Effector memory CD4-positive, alpha-beta T cell (primary cell): ENCODE data around the gene ARHGEF7.

Experiments
- DNase-seq, 3 donors: peaks; one replicate each; pipeline ENCODE4 v3.0.0-alpha.2; 2020
- H3K27ac ChIP-seq: 2 replicates; pipeline ENCODE4 v1.7.0; 2013; ENCODE audit warnings: mild to moderate bottlenecking, low read length, moderate library complexity; ENCODE audit not compliant: insufficient read depth, poor library complexity, severe bottlenecking
- H3K27me3 ChIP-seq: replicated peaks from 2 replicates; pipeline ENCODE4 v1.7.0; 2013; ENCODE audit warnings: mild to moderate bottlenecking, low read length; ENCODE audit not compliant: insufficient read depth, control insufficient read depth, poor library complexity, severe bottlenecking
- H3K36me3 ChIP-seq: 2 replicates; pipeline ENCODE4 v1.7.0; 2013; ENCODE audit warnings: mild to moderate bottlenecking, low read length, moderate library complexity; ENCODE audit not compliant: control insufficient read depth, insufficient read depth
- H3K4me1 ChIP-seq: 2 replicates; pipeline ENCODE4 v1.7.0; 2013; ENCODE audit warnings: low read length, mild to moderate bottlenecking; ENCODE audit not compliant: control insufficient read depth, insufficient read depth, poor library complexity, severe bottlenecking
- H3K4me3 ChIP-seq: 2 replicates; pipeline ENCODE4 v1.7.0; 2013; ENCODE audit warnings: low read length, low read depth, mild to moderate bottlenecking; ENCODE audit not compliant: insufficient read depth, poor library complexity, severe bottlenecking
- H3K9me3 ChIP-seq: 2 replicates; pipeline ENCODE4 v1.7.0; 2013; ENCODE audit warnings: mild to moderate bottlenecking, low read length, moderate library complexity; ENCODE audit not compliant: control insufficient read depth

The ARHGEF7 gene

DNA sequence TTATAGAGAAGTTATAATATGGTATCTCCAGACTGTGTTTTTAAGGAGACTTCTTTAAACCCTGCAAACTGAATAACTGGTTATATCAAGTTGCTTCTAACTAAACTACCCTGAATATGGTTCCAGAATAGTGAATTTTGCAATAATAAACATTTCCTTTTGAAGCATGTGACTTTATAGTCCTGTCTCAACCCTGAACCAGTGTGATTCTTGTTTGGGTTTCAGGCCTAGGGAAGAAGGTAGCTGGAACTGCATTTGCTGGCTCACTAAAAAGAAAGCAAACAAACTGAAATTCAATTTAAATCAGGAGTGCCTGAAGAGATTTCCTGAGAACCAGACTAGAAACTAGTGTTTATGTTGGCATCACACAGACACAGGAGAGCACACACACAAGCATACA is 4.9 kb downstream of the ARHGEF7 start:
- H3K27me3 ChIP-seq = peaks cover 6% of the 10 kb centered on the region
- no peak for DNase-seq

DNA sequence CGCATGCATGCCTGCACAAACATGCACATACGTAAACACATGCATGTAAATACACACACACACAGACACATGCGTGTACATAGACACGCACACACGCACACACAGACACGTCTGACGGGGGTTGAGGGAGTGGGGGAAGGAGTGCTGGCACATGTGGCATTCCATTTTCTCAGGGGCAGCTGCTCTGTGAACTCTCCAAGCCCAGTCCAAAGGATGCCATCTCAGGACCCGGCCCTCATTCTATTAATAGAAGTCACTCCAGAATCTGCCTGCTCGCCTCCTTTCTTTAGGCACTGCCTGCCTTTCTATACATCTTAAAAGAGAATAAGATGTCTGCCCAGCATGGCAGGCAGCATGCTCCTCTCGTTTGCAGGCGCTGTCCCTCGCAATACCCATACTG is 5.3 kb downstream of the ARHGEF7 start:
- no peak for DNase-seq
- Histone ChIP-seq H3K9me3 (no peaks in the 10 kb centered on the region), H3K27me3 (peaks cover 6% of the 10 kb centered on the region), H3K27ac (no peak overlapping the region), H3K36me3 (no peaks in the 10 kb centered on the region), H3K4me3 (no peak overlapping the region), H3K4me1 (no peaks in the 10 kb centered on the region)

More for the DNA sequence above, 4.9 kb downstream of the ARHGEF7 start:
- H3K4me3 ChIP-seq = no peak overlapping the region
- H3K4me1 ChIP-seq = no peaks in the 10 kb centered on the region
- no peaks in the 10 kb centered on the region for H3K9me3 ChIP-seq
- H3K27ac ChIP-seq = no peak overlapping the region
- no peaks in the 10 kb centered on the region for H3K36me3 ChIP-seq

DNA sequence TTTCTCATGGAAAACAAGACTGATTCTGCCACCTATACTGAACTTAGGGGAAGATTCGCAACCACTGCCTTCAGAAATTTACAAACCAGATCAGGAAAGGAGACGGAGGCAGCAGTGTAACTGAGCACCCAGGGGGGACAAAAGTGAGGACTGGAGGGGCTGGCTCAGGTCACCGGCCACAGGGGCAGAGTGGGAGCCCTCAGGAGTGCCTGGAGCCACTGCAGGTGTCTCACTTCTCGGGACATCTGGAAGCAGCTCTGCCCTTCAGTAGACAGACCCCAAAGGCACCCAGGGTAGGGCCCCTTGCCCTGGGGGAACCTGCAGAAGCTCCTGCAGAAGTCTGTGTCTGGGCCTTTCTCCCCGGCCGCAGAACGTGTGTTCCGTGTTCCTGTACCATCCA is 5.8 kb downstream of the ARHGEF7 start:
- Histone ChIP-seq H3K36me3 (no peaks in the 10 kb centered on the region), H3K4me1 (no peaks in the 10 kb centered on the region), H3K9me3 (no peaks in the 10 kb centered on the region), H3K4me3 (no peak overlapping the region), H3K27ac (no peak overlapping the region), H3K27me3 (peaks cover 5% of the 10 kb centered on the region)
- no peak for DNase-seq

DNA sequence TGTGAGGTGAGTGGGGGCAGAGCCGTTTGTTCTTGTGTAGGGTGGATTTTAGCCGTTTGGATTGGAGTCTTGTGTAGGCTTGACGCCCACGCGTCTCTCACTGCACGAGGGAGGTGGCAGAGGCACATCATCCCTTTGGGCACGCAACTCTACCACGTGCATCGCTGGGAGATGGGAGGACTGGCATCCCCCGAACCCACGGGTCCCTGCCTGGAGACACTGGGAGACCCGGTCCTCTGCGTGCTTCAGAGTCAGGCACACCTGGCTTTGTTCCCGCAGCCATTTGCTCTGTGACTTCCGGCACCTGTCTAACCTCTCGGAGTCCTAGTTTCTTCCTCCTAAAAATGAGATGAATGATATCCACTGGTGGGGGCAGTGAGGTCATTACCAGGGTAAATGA is 6.4 kb downstream of the ARHGEF7 start:
- no peak for DNase-seq
- Histone ChIP-seq H3K36me3 (no peaks in the 10 kb centered on the region), H3K4me3 (no peak overlapping the region), H3K27ac (no peak overlapping the region), H3K9me3 (no peaks in the 10 kb centered on the region), H3K4me1 (no peaks in the 10 kb centered on the region), H3K27me3 (no peaks in the 10 kb centered on the region)

DNA sequence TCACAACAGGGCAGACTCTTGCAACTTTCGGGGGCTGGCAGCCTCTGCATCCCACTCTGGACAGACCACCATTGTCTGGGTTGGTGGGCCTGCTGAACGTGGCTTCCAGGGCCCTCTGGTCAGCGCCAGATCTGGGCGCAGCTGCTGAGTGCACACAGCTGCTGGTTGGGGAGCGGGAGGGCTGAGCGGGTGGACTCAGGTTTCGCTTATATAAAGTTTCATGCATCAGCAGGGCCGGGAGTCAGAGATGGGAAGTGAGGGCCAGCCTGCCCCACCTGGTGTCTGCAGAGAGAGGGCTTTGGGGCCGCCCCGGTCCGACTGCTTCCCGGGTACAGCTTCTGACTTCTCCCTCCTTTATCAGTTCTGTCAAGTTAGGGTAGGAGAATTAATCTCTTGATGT is 6.9 kb downstream of the ARHGEF7 start:
- Histone ChIP-seq H3K27ac (no peak overlapping the region), H3K27me3 (no peaks in the 10 kb centered on the region), H3K36me3 (no peaks in the 10 kb centered on the region), H3K4me1 (no peaks in the 10 kb centered on the region), H3K9me3 (no peaks in the 10 kb centered on the region), H3K4me3 (no peak overlapping the region)
- DNase-seq = no peak

DNA sequence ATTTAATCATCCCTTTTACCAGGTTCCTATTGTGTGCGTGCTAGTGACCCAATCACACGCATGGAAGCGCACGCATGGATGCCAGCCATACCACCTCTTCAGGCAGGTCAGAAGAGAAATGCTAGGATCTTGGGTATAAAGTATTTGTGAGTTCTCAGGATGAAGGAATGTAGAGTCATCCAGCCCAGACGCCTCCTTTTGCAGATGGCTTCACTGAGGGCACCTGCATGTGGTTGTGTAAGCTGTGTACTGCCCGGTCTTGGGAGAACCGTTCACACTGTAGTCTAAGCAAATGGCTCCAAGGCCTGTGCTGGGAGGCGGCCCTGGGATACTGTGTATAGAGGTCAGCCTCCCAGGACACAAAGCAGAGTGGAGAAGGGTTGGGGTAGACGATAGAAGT is 7.5 kb downstream of the ARHGEF7 start:
- no peak overlapping the region for H3K27ac ChIP-seq

DNA sequence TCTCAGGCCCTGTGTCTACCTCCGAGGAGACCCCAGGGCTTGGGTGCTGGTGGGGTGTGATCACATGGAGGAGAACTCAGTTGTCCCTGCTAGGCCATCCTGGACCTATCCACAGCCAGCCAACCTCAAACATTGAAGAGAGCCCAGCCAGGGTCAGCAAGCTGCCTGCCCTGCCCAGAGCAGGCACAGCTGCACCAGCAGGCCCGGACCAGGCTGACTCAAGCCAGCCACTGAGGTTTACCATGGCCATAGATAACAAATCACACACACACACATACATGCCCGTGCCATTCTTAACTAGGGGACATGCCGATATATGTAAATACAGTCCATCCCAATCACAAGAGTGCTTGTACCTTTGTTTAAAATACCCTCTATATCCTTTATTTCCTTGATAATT is 8.1 kb downstream of the ARHGEF7 start:
- Histone ChIP-seq H3K36me3 (no peaks in the 10 kb centered on the region), H3K27me3 (no peaks in the 10 kb centered on the region), H3K4me1 (no peaks in the 10 kb centered on the region), H3K27ac (no peak overlapping the region), H3K4me3 (no peak overlapping the region), H3K9me3 (no peaks in the 10 kb centered on the region)
- no peak for DNase-seq

More for the DNA sequence above, 7.5 kb downstream of the ARHGEF7 start:
- no peaks in the 10 kb centered on the region for H3K4me1 ChIP-seq
- H3K4me3 ChIP-seq = no peak overlapping the region
- no peaks in the 10 kb centered on the region for H3K27me3 ChIP-seq
- DNase-seq = no peak
- no peaks in the 10 kb centered on the region for H3K36me3 ChIP-seq
- no peaks in the 10 kb centered on the region for H3K9me3 ChIP-seq

DNA sequence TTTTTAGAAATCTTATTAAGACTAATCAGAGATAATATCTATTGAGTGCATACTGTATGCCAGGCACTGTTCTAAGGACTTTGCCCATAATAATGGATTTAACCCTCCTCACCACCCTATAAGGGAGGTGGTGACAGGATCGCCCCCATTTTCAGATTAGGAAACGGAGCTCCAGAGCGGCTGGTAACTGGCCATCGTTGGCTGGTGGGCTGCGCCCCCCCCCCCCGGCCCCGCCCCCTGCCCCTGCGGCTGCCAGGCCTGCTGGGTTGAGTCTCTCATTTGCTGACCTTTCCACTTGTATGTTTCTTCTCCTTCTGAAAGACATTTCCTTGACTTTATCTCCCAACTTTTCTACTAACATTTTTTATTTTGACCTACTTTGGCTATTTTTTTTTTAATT is 8.5 kb downstream of the ARHGEF7 start:
- H3K36me3 ChIP-seq = no peaks in the 10 kb centered on the region
- no peak overlapping the region for H3K4me3 ChIP-seq
- no peaks in the 10 kb centered on the region for H3K4me1 ChIP-seq
- DNase-seq = no peak
- no peaks in the 10 kb centered on the region for H3K9me3 ChIP-seq
- no peaks in the 10 kb centered on the region for H3K27me3 ChIP-seq
- H3K27ac ChIP-seq = no peak overlapping the region

DNA sequence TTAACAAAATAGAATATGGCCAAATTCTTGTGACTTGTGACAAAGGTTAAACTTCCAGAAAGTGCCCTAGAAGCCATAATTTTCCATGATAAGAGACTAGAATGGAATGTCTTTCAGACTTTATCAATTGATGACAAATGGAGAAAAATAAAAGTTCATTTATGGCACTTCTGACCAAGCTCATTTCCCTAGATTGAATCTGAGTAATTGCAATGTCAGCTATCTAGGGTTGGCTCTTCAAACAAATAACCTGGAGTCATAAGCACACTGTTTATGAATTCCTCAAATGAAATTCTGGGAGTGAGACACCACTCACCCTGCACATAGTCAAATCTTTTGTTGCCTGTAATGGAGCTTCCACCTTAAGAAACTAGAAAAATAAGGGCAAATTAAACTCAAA is 11.4 kb downstream of the ARHGEF7 start:
- Histone ChIP-seq H3K4me1 (no peaks in the 10 kb centered on the region), H3K4me3 (no peak overlapping the region), H3K27me3 (no peaks in the 10 kb centered on the region), H3K36me3 (no peaks in the 10 kb centered on the region), H3K27ac (no peak overlapping the region), H3K9me3 (no peaks in the 10 kb centered on the region)
- no peak for DNase-seq

DNA sequence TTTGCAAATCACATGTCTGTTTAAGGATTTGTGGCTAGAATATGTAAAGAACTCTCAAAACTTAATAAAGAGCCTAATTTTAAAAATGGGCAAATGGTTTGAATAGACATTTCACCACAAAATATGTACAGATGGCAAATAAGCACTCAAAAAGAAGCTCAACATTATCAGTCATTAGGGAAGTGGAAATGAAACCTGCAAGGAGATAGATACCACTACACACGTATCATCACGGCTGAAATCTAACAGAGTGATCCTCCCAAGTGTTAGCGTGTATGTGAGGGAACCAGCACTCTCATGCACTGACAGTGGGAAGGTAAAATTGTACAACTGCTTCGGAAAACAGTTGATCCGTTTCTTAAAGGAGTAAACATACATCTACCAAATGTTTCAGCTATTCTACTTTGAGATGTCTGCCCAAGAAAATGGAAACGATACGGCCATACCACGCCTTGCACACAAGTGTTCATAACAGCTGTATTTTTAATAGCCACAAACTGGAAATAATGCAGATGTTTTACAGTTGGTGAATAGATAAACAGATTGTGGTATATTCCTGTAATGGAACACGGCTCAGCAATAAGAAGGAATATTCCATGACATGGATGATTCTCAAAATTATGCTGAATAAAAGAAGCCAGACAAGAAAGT is 14.5 kb downstream of the ARHGEF7 start:
- Histone ChIP-seq H3K4me1 (no peaks in the 10 kb centered on the region), H3K27ac (no peak overlapping the region), H3K27me3 (no peaks in the 10 kb centered on the region), H3K4me3 (no peak overlapping the region), H3K36me3 (no peaks in the 10 kb centered on the region), H3K9me3 (no peaks in the 10 kb centered on the region)
- no peak for DNase-seq
